HepG2 (cell line): Measurements from ENCODE around the gene TENM3. TPM values are rescaled to one million over a fixed set of nuclear protein-coding genes. Genes with fewer than 3 reads are reported as not detected.

Experiments
- ATAC-seq: fragments of 200-7000 bp; cut with Tn5 transposase; 3 replicates; pipeline ENCODE4 v1.9.1; 2020; ENCODE audit warnings: mild to moderate bottlenecking, moderate library complexity
- BruUV-seq: library from RNA; stranded (reverse); fragments of 400-500 nt; replicated peaks from 2 replicates; lab custom pipeline; 2021; lab: Mats Ljungman, UMichigan
- CTCF ChIA-PET: fragments of 300-600 bp; formaldehyde crosslinking; extraction: SDS; loops from one replicate; lab custom pipeline; 2021; ENCODE audit warnings: low total read pairs, inconsistent platforms, low intra/inter-chr PET ratio; lab: Yijun Ruan, JAX
- POLR2A ChIA-PET: fragments of 350-600 bp; sonication (Branson Sonifier 250); formaldehyde crosslinking; loops from one replicate; lab custom pipeline; 2020; ENCODE audit warnings: antibody characterized with exemption, inconsistent platforms; lab: Yijun Ruan, JAX
- DNase-seq: peaks from one replicate; pipeline ENCODE4 v3.0.0-alpha.2; 2015; ENCODE audit warnings: low spot score
- FAIRE-seq: peaks from 3 replicates; lab custom pipeline; 2011; peaks lifted over from hg19 to GRCh38; lab: Jason Lieb, UNC
- H2AFZ ChIP-seq: one replicate; pipeline ENCODE4 v1.6.1; 2011; ENCODE audit warnings: low read length, inconsistent platforms
- H3K27ac ChIP-seq: fragments of 300-600 bp; 3 replicates; pipeline ENCODE4 v1.8.0; 2011; ENCODE audit warnings: mixed run types, mild to moderate bottlenecking, mixed read lengths, low read length, inconsistent platforms; ENCODE audit not compliant: insufficient read depth; ENCODE audit errors: extremely low read length
- H3K27me3 ChIP-seq, 2 experiments: fragments of 200-600 bp in 1 of 2; 2 replicates in 1 of 2; 3 replicates in 1 of 2; pipeline versions ENCODE4 v1.6.0 to v1.8.0; 2011; ENCODE audit warnings: low read length in 2 of 2, mild to moderate bottlenecking in 2 of 2, moderate library complexity in 2 of 2, inconsistent platforms in 1 of 2; ENCODE audit not compliant: insufficient read depth in 2 of 2, control insufficient read depth in 1 of 2
- H3K36me3 ChIP-seq, 2 experiments: fragments of 200-600 bp in 1 of 2; replicated peaks in 1 of 2; 2 replicates in 1 of 2; 3 replicates in 1 of 2; pipeline versions ENCODE4 v1.5.1 to v1.8.0; 2011; ENCODE audit warnings: low read length in 2 of 2, inconsistent platforms in 1 of 2; ENCODE audit not compliant: insufficient read depth in 2 of 2, control insufficient read depth in 1 of 2
- H3K4me1 ChIP-seq: 2 replicates; pipeline ENCODE4 v1.5.1; 2012; ENCODE audit warnings: low read length, inconsistent platforms; ENCODE audit not compliant: insufficient read depth
- H3K4me2 ChIP-seq: 2 replicates; pipeline ENCODE4 v1.6.0; 2011; ENCODE audit warnings: low read depth, low read length, inconsistent platforms
- H3K4me3 ChIP-seq, 3 experiments: fragments of 200-600 bp in 1 of 3; sonication (generic), shearing (Covaris generic) in 1 of 3; replicated peaks in 1 of 3; 2 replicates each; pipeline ENCODE4 v1.5.1; 2011 to 2016; ENCODE audit warnings: low read length in 3 of 3, inconsistent platforms in 2 of 3, low read depth in 2 of 3, mild to moderate bottlenecking in 2 of 3, control low read depth in 1 of 3, mixed read lengths in 1 of 3; ENCODE audit not compliant: insufficient read depth in 1 of 3
- H3K79me2 ChIP-seq: one replicate; pipeline ENCODE4 v1.6.1; 2011; ENCODE audit warnings: low read length, inconsistent platforms; ENCODE audit not compliant: insufficient read depth
- H3K9ac ChIP-seq: 2 replicates; pipeline ENCODE4 v1.6.0; 2011; ENCODE audit warnings: mild to moderate bottlenecking, low read depth, low read length, inconsistent platforms; ENCODE audit not compliant: insufficient read depth
- H3K9me3 ChIP-seq: 2 replicates; pipeline ENCODE4 v1.5.1; 2012; ENCODE audit warnings: mild to moderate bottlenecking, low read length
- H4K20me1 ChIP-seq: 2 replicates; pipeline ENCODE4 v1.6.0; 2011; ENCODE audit warnings: inconsistent platforms, mild to moderate bottlenecking, low read length, moderate library complexity; ENCODE audit not compliant: insufficient read depth
- BORCS8-MEF2B ChIP-seq: sonication (generic); formaldehyde crosslinking; IDR thresholded peaks from 2 replicates; pipeline ENCODE4 v1.8.0; 2022; ENCODE audit warnings: mild to moderate bottlenecking, missing genetic modification reagents
- CBX2 ChIP-seq, 2 experiments: fragments of 200-600 bp in 1 of 2; sonication (generic); formaldehyde crosslinking in 1 of 2; IDR thresholded peaks; 2 replicates each; pipeline versions ENCODE4 v1.7.0 to v1.8.1; 2018 to 2022; ENCODE audit warnings: low read depth in 2 of 2, low read length in 1 of 2, mild to moderate bottlenecking in 1 of 2, missing genetic modification reagents in 1 of 2
- MAFF ChIP-seq: IDR thresholded peaks from 2 replicates; pipeline ENCODE4 v1.6.1; 2011; ENCODE audit warnings: low read depth, low read length, improper control_type of control experiment
- NKX3-1 ChIP-seq: sonication (generic); formaldehyde crosslinking; IDR thresholded peaks from 2 replicates; pipeline ENCODE4 v1.5.0; 2020; ENCODE audit warnings: missing genetic modification reagents
- PHF5A ChIP-seq: IDR thresholded peaks from one replicate; pipeline ENCODE4 v1.6.1; 2018; ENCODE audit warnings: low read depth, missing genetic modification reagents; ENCODE audit not compliant: unreplicated experiment
- SIN3A ChIP-seq: IDR thresholded peaks from 2 replicates; pipeline ENCODE4 v1.6.1; 2011; ENCODE audit warnings: low read depth, mild to moderate bottlenecking, control low read depth, low read length, borderline replicate concordance
- SKIL ChIP-seq: sonication (generic); formaldehyde crosslinking; IDR thresholded peaks from 2 replicates; pipeline ENCODE4 v1.8.0; 2022; ENCODE audit warnings: missing genetic modification reagents, mild to moderate bottlenecking, moderate library complexity, borderline replicate concordance
- TCF7 ChIP-seq: sonication (generic); IDR thresholded peaks from 2 replicates; pipeline ENCODE4 v1.6.1; 2016; ENCODE audit warnings: antibody characterized with exemption, low read depth
- TRIM24 ChIP-seq: sonication (generic); formaldehyde crosslinking; IDR thresholded peaks from 2 replicates; pipeline ENCODE4 v1.8.0; 2022; ENCODE audit warnings: mild to moderate bottlenecking, missing genetic modification reagents
- ZNF12 ChIP-seq: sonication (generic); formaldehyde crosslinking; IDR thresholded peaks from 2 replicates; pipeline ENCODE4 v1.5.0; 2020; ENCODE audit warnings: missing genetic modification reagents
- ZNF225 ChIP-seq: sonication (generic); formaldehyde crosslinking; IDR thresholded peaks from 2 replicates; pipeline ENCODE4 v1.4.0; 2020; ENCODE audit warnings: mild to moderate bottlenecking, missing genetic modification reagents
- ZNF276 ChIP-seq: sonication (generic); formaldehyde crosslinking; IDR thresholded peaks from 2 replicates; pipeline ENCODE4 v1.4.0; 2020; ENCODE audit warnings: mild to moderate bottlenecking, low read depth, missing genetic modification reagents
- ZNF512 ChIP-seq: sonication (generic); formaldehyde crosslinking; IDR thresholded peaks from 2 replicates; pipeline ENCODE4 v1.4.0; 2020; ENCODE audit warnings: mild to moderate bottlenecking, missing genetic modification reagents
- ZNF574 ChIP-seq: sonication (generic); formaldehyde crosslinking; IDR thresholded peaks from 2 replicates; pipeline ENCODE4 v1.4.0; 2020; ENCODE audit warnings: missing genetic modification reagents
- ZNF577 ChIP-seq: sonication (generic); formaldehyde crosslinking; IDR thresholded peaks from 2 replicates; pipeline ENCODE4 v1.4.0; 2020; ENCODE audit warnings: mild to moderate bottlenecking, low read depth, missing genetic modification reagents, borderline replicate concordance
- ZSCAN25 ChIP-seq: sonication (generic); formaldehyde crosslinking; IDR thresholded peaks from 2 replicates; pipeline ENCODE4 v1.8.0; 2022; ENCODE audit warnings: mild to moderate bottlenecking, missing genetic modification reagents
- WGBS: methylation state at CpG from one replicate; pipeline ENCODE4 v1.1.6; 2017; ENCODE audit warnings: low lambda C conversion rate; 5-methylcytosine and 5-hydroxymethylcytosine counted together
- in situ Hi-C: cut with HindIII; loops from 2 replicates; pipeline ENCODE4 v1.10.0; 2017; ENCODE audit warnings: low pct_unique_long_range_greater_than_20kb; ENCODE audit not compliant: extremely low pct_ligation_motif_present
- intact Hi-C: fragments of 100-400 bp; cut with micrococcal nuclease; formaldehyde crosslinking; loops from one replicate; pipeline ENCODE4 v1.10.0; 2022; ENCODE audit not compliant: unreplicated experiment
- polyA plus RNA-seq, 8 experiments: library from polyadenylated mRNA; depleted of rRNA in 3 of 8; stranded (reverse) in 7 of 8; unstranded in 1 of 8; fragments of >200 nt; fragmentation: Illumina TruSeq in 4 of 8; extraction: Trizol in 4 of 8; gene quantifications; 2 replicates each; pipeline versions ENCODE4 v1.2.1 to v1.2.3, GENCODE V29; 2011 to 2016; ENCODE audit warnings: low read depth in 4 of 8, missing spikeins in 1 of 8, mixed read lengths in 1 of 8; ENCODE audit not compliant: insufficient read depth in 1 of 8
- total RNA-seq, 5 experiments: library from RNA; depleted of rRNA; stranded (reverse); fragments of >200 nt; fragmentation: Illumina TruSeq; extraction: Trizol; gene quantifications; 2 replicates each; pipeline ENCODE4 v1.2.3, GENCODE V29; 2016; ENCODE audit warnings: low read depth in 1 of 5

The TENM3 gene
- total and polyA plus RNA-seq, 2 of the 13 experiments (the other 11 are each of a cell fraction or from before 2014, with no cell fraction given) = 0.04 TPM; not detected in 1

GRCh38 chr4:182800216-182800515 lies 557.0 kb downstream of the TENM3 start (continued):
- TF ChIP-seq CBX2 (IDR thresholded peaks at IDR 0.05; ENCODE audit: low read depth, low read length) (no peak), CBX2 (CRISPR knock-in tag; IDR thresholded peaks at IDR 0.05; ENCODE audit: low read depth) (no peak), ZSCAN25 (CRISPR knock-in tag) (no peak), ZNF276 (CRISPR knock-in tag) (no peak), MAFF (no peak), PHF5A (CRISPR knock-in tag) (no peak), SKIL (CRISPR knock-in tag) (no peak)

- Histone ChIP-seq H3K27me3 (0 out of 5 replicates have a peak, but pooled peaks cover 0 to 2% of the 10 kb centered on the region in 2 experiments), H3K4me3 (no peak overlapping the region), H4K20me1 (no peaks in the 10 kb centered on the region), H3K9me3 (no peaks in the 10 kb centered on the region), H3K9ac (no peak overlapping the region), H3K36me3 (no peaks in the 10 kb centered on the region), H3K79me2 (no peaks in the 10 kb centered on the region), H3K27ac (no peak overlapping the region), H3K4me2 (no peak overlapping the region), H3K4me1 (no peaks in the 10 kb centered on the region), H2AFZ (no peak overlapping the region)
- ATAC-seq (no peak), FAIRE-seq (no peak), DNase-seq (no peak)
- BruUV-seq = no TSS peak
- ChIA-PET CTCF (no interaction called here), POLR2A (no interaction called here)
- in situ Hi-C loops = loop anchor here (10.0 to 25.0 kb wide), 2 partner anchors 327 to 1239 kb away; no protein-coding TSS in a partner anchor
- 56% methylated on average over 13 of the region's 15 CpGs for WGBS
- intact Hi-C loops = no loop called here
- TF ChIP-seq SIN3A (no peak), NKX3-1 (CRISPR knock-in tag) (no peak), ZNF574 (CRISPR knock-in tag) (no peak), TRIM24 (no peak), TCF7 (no peak), ZNF512 (CRISPR knock-in tag) (no peak), ZNF577 (CRISPR knock-in tag) (no peak), BORCS8-MEF2B (no peak), ZNF12 (CRISPR knock-in tag) (no peak), ZNF225 (no peak)
Measured at GRCh38 chr4:182801636-182802035, 558.4 kb downstream of the TENM3 start.
